ENCODE results near the gene MRM2.

Gene MRM2

GRCh38 chr7:2209961-2210323 lies 32.1 kb downstream of the MRM2 start:
- H3K4me3 ChIP-seq (ENCODE audit: low read length): no peak overlapping the region
- no peaks in the 10 kb centered on the region for H3K27me3 ChIP-seq (ENCODE audit: insufficient read depth, low read length)
- H3K36me3 ChIP-seq (ENCODE audit: insufficient read depth, low read length): peaks cover 51% of the 10 kb centered on the region
- no peak overlapping the region for H2AFZ ChIP-seq (ENCODE audit: low read depth, low read length)
- H3K4me1 ChIP-seq (ENCODE audit: insufficient read depth, low read length): no peaks in the 10 kb centered on the region
- H3K9me3 ChIP-seq (ENCODE audit: low read length): peaks cover 2% of the 10 kb centered on the region

GRCh38 chr7:2209146-2209960 lies 32.7 kb downstream of the MRM2 start:
- Histone ChIP-seq H3K9me3 (ENCODE audit: low read length) (peaks cover 2% of the 10 kb centered on the region), H3K27me3 (ENCODE audit: insufficient read depth, low read length) (no peaks in the 10 kb centered on the region), H3K4me1 (ENCODE audit: insufficient read depth, low read length) (peaks cover 5% of the 10 kb centered on the region), H3K36me3 (ENCODE audit: insufficient read depth, low read length) (peaks cover 46% of the 10 kb centered on the region), H2AFZ (ENCODE audit: low read depth, low read length) (no peak overlapping the region), H3K4me3 (ENCODE audit: low read length) (no peak overlapping the region)

DNA sequence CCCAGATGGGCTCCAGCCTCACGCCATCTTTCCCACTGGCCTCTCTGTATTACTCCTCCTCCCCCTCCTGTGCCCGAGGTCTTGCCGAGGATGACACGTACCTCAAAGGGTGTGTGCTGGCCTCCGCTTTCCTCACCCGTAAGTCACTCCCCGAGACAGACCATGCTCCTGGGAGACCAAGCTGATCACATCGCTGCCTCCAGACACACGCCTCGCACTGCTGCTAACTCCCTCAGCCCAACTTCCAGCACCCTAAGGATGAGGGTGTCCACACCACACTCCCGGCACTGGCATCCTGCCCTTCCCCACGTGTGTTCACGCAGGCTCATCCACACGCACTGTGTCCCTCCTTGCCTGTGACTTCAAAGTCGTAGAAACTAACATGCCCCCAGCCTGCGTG lies 33.3 kb downstream of the MRM2 start:
- Histone ChIP-seq H3K9me3 (ENCODE audit: low read length) (peaks cover 2% of the 10 kb centered on the region), H3K4me3 (ENCODE audit: low read length) (no peak overlapping the region), H3K27me3 (ENCODE audit: insufficient read depth, low read length) (no peaks in the 10 kb centered on the region), H3K36me3 (ENCODE audit: insufficient read depth, low read length) (peaks cover 39% of the 10 kb centered on the region), H3K4me1 (ENCODE audit: insufficient read depth, low read length) (peaks cover 11% of the 10 kb centered on the region), H2AFZ (ENCODE audit: low read depth, low read length) (no peak overlapping the region)

- H2AFZ ChIP-seq (ENCODE audit: low read depth, low read length): no peak overlapping the region
- no peak overlapping the region for H3K4me3 ChIP-seq (ENCODE audit: low read length)
- H3K9me3 ChIP-seq (ENCODE audit: low read length): no peaks in the 10 kb centered on the region
- no peaks in the 10 kb centered on the region for H3K27me3 ChIP-seq (ENCODE audit: insufficient read depth, low read length)
- H3K36me3 ChIP-seq (ENCODE audit: insufficient read depth, low read length): peaks cover 21% of the 10 kb centered on the region
- peaks cover 20% of the 10 kb centered on the region for H3K4me1 ChIP-seq (ENCODE audit: insufficient read depth, low read length)
Measured at GRCh38 chr7:2205036-2205780, 36.8 kb downstream of the MRM2 start.

DNA sequence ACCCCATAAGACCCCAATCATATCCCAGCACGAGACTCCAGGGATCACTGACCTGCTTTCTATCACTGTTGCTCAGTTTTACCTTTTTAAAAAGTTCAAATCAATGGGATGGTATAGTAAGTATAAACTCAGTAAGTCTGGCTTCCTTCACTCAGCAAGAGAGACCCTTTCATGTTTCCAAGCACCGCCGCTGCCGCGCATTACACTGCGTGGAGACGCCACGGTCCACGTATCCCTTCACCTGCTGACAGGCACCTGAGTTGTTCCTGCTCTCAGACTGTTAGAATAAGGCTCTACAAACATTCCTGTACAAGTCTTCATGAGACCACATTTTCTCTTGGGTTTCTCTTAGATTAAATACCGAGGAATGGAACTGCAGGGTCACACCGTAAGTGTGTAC lies 37.6 kb downstream of the MRM2 start:
- Histone ChIP-seq H2AFZ (ENCODE audit: low read depth, low read length) (no peak overlapping the region), H3K27me3 (ENCODE audit: insufficient read depth, low read length) (no peaks in the 10 kb centered on the region), H3K9me3 (ENCODE audit: low read length) (no peaks in the 10 kb centered on the region), H3K4me1 (ENCODE audit: insufficient read depth, low read length) (peaks cover 20% of the 10 kb centered on the region), H3K4me3 (ENCODE audit: low read length) (no peak overlapping the region), H3K36me3 (ENCODE audit: insufficient read depth, low read length) (peaks cover 29% of the 10 kb centered on the region)

DNA sequence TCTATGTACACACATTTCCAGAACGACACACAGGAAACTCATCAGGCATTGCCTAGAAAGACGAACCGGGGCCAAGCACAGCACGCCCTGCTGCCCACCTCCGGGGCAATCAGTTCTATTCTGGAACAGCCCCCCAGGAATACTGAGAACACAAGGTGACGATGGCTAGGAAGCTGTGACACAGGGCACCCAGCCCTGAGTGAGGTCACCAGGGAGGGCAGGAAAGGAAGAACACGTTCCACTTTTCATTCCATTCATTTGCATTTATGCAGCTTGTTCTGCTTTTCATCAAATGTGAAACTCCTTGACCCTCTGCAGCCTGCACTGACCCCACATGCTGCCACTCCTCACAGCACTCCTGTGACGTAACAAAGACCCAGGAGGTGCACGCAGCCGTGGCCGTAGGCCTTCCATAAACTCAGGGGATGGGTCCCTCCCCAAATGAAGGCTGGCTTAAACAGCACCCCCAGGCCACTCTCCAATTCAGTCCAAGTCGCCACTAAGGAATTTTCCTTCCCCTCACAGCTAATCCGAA lies 38.2 kb downstream of the MRM2 start:
- Histone ChIP-seq H3K36me3 (ENCODE audit: insufficient read depth, low read length) (peaks cover 31% of the 10 kb centered on the region), H2AFZ (ENCODE audit: low read depth, low read length) (no peak overlapping the region), H3K4me3 (ENCODE audit: low read length) (no peak overlapping the region), H3K27me3 (ENCODE audit: insufficient read depth, low read length) (no peaks in the 10 kb centered on the region), H3K4me1 (ENCODE audit: insufficient read depth, low read length) (peaks cover 20% of the 10 kb centered on the region), H3K9me3 (ENCODE audit: low read length) (no peaks in the 10 kb centered on the region)

- H3K9me3 ChIP-seq (ENCODE audit: low read length): no peaks in the 10 kb centered on the region
- H3K27me3 ChIP-seq (ENCODE audit: insufficient read depth, low read length): no peaks in the 10 kb centered on the region
- peaks cover 24% of the 10 kb centered on the region for H3K36me3 ChIP-seq (ENCODE audit: insufficient read depth, low read length)
- no peak overlapping the region for H2AFZ ChIP-seq (ENCODE audit: low read depth, low read length)
- no peak overlapping the region for H3K4me3 ChIP-seq (ENCODE audit: low read length)
- peaks cover 20% of the 10 kb centered on the region for H3K4me1 ChIP-seq (ENCODE audit: insufficient read depth, low read length)
Measured at GRCh38 chr7:2202901-2203765, 38.9 kb downstream of the MRM2 start.

DNA sequence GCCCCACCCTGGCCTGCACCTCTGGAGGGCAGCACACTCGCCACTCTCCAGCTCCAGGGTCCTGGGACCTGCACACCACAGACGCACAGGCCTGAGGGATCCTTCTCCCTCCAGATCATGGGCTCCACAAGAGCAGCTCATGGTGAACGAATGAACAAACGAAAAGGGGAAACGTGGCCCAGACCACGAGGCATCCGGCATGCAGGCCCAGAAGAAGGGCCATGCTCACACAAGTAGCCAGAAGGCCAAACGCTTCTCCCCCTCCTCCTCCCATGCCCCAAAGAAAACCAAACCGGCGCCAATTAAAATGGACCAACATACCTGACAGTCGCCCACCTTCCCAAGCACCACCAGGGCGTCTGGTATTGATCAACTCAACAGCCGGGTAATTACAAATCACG lies 39.6 kb downstream of the MRM2 start:
- no peak overlapping the region for H2AFZ ChIP-seq (ENCODE audit: low read depth, low read length)
- H3K4me1 ChIP-seq (ENCODE audit: insufficient read depth, low read length): peaks cover 20% of the 10 kb centered on the region
- no peak overlapping the region for H3K4me3 ChIP-seq (ENCODE audit: low read length)
- H3K9me3 ChIP-seq (ENCODE audit: low read length): no peaks in the 10 kb centered on the region
- H3K36me3 ChIP-seq (ENCODE audit: insufficient read depth, low read length): peaks cover 16% of the 10 kb centered on the region
- no peaks in the 10 kb centered on the region for H3K27me3 ChIP-seq (ENCODE audit: insufficient read depth, low read length)

- no peaks in the 10 kb centered on the region for H3K9me3 ChIP-seq (ENCODE audit: low read length)
- no peak overlapping the region for H3K4me3 ChIP-seq (ENCODE audit: low read length)
- H3K27me3 ChIP-seq (ENCODE audit: insufficient read depth, low read length): no peaks in the 10 kb centered on the region
- H3K4me1 ChIP-seq (ENCODE audit: insufficient read depth, low read length): peaks cover 20% of the 10 kb centered on the region
- no peak overlapping the region for H2AFZ ChIP-seq (ENCODE audit: low read depth, low read length)
- peaks cover 12% of the 10 kb centered on the region for H3K36me3 ChIP-seq (ENCODE audit: insufficient read depth, low read length)
Measured at GRCh38 chr7:2201686-2202360, 40.2 kb downstream of the MRM2 start.

- Histone ChIP-seq H3K4me1 (ENCODE audit: insufficient read depth, low read length) (peaks cover 20% of the 10 kb centered on the region), H2AFZ (ENCODE audit: low read depth, low read length) (no peak overlapping the region), H3K4me3 (ENCODE audit: low read length) (no peak overlapping the region), H3K9me3 (ENCODE audit: low read length) (peaks cover 2% of the 10 kb centered on the region), H3K27me3 (ENCODE audit: insufficient read depth, low read length) (no peaks in the 10 kb centered on the region), H3K36me3 (ENCODE audit: insufficient read depth, low read length) (peaks cover 15% of the 10 kb centered on the region)
Measured at GRCh38 chr7:2201128-2201527, 40.9 kb downstream of the MRM2 start.

DNA sequence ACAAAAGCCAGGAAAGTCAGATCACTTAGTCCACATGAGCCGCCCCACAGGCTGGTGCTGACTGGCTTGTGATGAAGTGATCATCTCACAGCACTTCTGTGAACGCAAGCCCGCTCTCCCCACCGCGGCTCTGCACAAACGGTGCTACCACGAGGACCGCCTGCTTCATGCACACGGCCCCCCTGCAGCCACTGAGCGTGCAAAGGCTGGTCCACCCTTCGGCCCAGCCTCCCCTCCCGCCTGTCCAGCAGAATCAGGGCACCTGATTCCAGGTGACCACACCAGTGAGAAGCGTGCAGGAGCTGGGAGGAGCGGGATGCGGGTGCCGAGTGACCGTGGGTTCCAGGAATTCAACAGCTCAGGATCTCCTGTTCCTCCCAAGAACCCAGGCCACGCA lies 41.4 kb downstream of the MRM2 start:
- no peaks in the 10 kb centered on the region for H3K27me3 ChIP-seq (ENCODE audit: insufficient read depth, low read length)

DNA sequence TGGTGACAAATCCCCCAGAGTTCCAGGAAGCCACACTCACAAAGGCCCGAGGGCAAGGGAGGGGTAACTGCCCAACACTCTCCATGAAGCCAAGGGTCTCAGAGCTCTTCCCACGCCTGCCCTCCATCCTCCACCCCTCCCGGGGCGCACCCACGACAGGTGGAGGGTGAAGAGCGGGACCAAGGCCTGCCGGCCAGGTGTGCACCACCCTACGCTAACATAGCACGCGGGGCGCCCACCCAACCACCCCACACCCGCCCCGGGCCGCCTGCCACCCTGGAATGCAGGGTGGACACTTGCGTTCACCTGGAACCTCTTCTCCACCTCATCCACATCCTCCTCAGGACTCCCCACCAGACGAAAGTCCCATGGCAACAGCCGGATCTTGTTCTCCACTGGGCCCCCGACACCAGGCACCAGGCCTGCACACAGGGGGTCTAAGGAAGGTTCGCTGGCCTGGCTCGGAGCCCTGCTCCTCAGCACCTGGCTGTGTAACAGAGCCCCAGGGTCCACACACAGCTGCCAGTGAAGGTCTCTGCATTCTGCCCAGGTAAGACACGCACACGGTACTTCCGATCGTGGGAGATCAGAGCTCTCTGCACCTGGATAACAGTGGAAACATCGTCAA lies 41.9 kb downstream of the MRM2 start:
- Histone ChIP-seq H3K36me3 (ENCODE audit: insufficient read depth, low read length) (peaks cover 22% of the 10 kb centered on the region), H2AFZ (ENCODE audit: low read depth, low read length) (no peak overlapping the region), H3K9me3 (ENCODE audit: low read length) (peaks cover 11% of the 10 kb centered on the region), H3K27me3 (ENCODE audit: insufficient read depth, low read length) (no peaks in the 10 kb centered on the region), H3K4me3 (ENCODE audit: low read length) (no peak overlapping the region), H3K4me1 (ENCODE audit: insufficient read depth, low read length) (peaks cover 20% of the 10 kb centered on the region)

More for the DNA sequence above, 41.4 kb downstream of the MRM2 start:
- peaks cover 8% of the 10 kb centered on the region for H3K9me3 ChIP-seq (ENCODE audit: low read length)
- H3K36me3 ChIP-seq (ENCODE audit: insufficient read depth, low read length): peaks cover 20% of the 10 kb centered on the region
- no peak overlapping the region for H2AFZ ChIP-seq (ENCODE audit: low read depth, low read length)
- H3K4me1 ChIP-seq (ENCODE audit: insufficient read depth, low read length): peaks cover 20% of the 10 kb centered on the region
- no peak overlapping the region for H3K4me3 ChIP-seq (ENCODE audit: low read length)
